Gastrocnemius medialis (tissue), 4 donors: ENCODE measurements around the gene PSG5.
"Not testable (repeated sequence)": the region's sequence is repeated elsewhere in the genome, so short reads cannot be mapped to it uniquely, and the experiment has no call there.

Experiments used
- CTCF ChIP-seq, 5 experiments: fragments of 450-650 bp in 3 of 5; fragments of 200-600 bp in 2 of 5; sonication (generic) in 2 of 5; IDR thresholded peaks in 4 of 5; conservative IDR thresholded peaks in 1 of 5; 1 replicate in 4 of 5; 2 replicates in 1 of 5; pipeline ENCODE4 v1.5.1; 2016 to 2019; ENCODE audit warnings: antibody characterized with exemption in 5 of 5, mild to moderate bottlenecking in 3 of 5, moderate library complexity in 3 of 5
- POLR2A ChIP-seq, 2 donors: fragments of 450-650 bp; IDR thresholded peaks; one replicate each; pipeline ENCODE4 v1.6.1; 2017; ENCODE audit warnings: antibody characterized with exemption in 2 of 2, mild to moderate bottlenecking in 2 of 2, moderate library complexity in 2 of 2

- not testable (repeated sequence) for TF ChIP-seq POLR2A (IDR thresholded peaks at IDR 0.05); CTCF (IDR thresholded peaks at IDR 0.05 in 4 of 5, conservative IDR thresholded peaks at IDR 0.05 in 1 of 5)
Observed at GRCh38 chr19:43127336-43127735, 59.0 kb downstream of the PSG5 start.
